ENCODE measurements around the gene DNM3.

Gene DNM3

GRCh38 chr1:171973421-171973820 is 132.1 kb downstream of the DNM3 start:
- no peak for DNase-seq (ENCODE audit: low spot score)

- DNase-seq (ENCODE audit: low spot score): no peak
Measured at GRCh38 chr1:171981303-171981702, 140.0 kb downstream of the DNM3 start.

- DNase-seq (ENCODE audit: low spot score): no peak
Measured at GRCh38 chr1:171983584-171983983, 142.3 kb downstream of the DNM3 start.

- DNase-seq (ENCODE audit: low spot score): no peak
Measured at GRCh38 chr1:171984262-171984661, 143.0 kb downstream of the DNM3 start.

DNA sequence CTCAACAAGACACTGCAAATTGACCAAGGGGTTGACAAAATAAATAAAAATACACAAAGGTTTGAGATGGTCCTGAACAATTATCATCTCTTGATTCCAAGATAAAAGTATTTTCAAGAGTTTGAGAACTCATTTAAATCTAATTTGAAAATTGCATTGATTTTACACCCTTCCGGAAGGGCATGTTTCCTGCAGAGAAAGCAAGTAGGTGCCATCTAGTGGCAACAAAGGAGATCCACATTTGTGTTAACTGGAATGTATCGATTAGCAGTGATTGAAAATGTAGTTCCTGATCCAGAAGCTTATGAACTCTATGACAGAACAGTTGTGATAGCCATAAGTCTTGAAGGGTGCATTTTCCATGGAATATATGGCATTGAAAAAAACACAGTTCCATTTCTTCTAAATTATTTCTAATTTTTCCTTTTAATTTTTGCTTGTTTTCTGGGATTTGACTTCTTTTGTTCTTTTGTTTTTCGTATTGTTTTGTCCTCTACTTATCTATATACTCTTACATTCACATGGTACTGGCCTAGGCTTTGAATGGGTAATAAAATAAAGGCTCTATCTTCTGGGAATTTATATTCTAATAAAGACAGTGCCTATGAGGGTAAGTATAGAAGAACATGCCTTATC is 143.7 kb downstream of the DNM3 start:
- DNase-seq (ENCODE audit: low spot score): peak; percentile 23

DNA sequence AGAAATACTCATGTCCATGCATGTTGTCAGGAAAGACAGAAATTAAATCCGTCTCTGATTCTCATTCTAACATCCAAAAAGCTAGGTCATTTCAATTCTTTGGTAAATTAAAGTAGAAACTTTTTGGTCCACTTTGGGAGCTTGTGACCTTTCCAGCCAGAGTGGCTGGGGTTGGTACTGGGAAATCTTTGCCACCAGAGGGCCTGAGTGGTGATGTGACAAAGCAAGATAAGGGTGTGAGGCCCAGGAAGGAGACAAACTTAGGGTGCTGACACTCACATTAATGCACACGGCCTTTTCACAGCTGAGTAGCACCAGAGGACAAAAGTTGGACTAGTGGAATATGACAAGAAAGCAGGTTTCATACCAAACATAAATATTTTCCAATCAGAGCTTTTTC is 144.3 kb downstream of the DNM3 start:
- DNase-seq (ENCODE audit: low spot score): no peak

GRCh38 chr1:171988243-171988885 is 147.1 kb downstream of the DNM3 start:
- no peak for DNase-seq (ENCODE audit: low spot score)

DNA sequence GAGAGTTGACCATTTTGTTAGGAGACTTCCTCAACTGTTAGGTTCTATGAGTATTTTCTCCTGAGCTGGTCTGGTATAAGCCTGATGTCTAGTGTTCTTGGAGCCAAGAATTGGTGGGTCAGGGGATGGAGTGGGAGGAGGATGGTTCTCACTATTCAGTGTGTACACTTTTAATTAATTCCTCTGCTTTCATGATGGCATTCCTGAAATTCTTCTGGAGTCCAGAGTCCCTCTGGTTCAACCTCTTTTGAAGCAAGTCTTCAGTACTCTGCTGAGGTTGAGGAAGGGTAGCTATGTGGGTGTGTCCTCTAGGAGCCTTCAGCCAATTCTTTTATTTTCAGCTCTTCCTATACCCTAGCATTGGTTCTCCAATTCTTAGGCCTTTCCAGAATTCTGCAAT is 149.1 kb downstream of the DNM3 start:
- DNase-seq (ENCODE audit: low spot score): no peak

DNA sequence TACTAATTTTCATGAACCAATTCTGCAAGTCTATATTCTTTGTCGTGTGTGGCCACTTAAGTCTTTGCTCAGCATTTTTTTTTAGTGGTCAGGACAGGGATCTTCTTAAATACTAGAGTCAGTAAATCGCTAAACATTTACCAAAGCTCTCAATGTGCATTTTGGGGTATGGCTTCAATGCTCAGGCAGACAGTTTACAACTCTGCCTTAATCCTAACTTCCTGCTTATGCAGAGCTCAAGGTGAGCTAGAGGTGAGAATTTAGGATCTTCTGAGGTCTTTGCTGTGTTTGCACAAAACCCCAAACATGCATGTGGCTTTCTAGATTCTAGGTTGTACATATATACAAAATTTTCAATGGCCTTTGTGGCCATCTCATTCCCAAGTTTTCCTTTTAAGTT is 153.0 kb downstream of the DNM3 start:
- DNase-seq (ENCODE audit: low spot score): no peak

- DNase-seq (ENCODE audit: low spot score): no peak
Measured at GRCh38 chr1:171995573-171995972, 154.3 kb downstream of the DNM3 start.

DNA sequence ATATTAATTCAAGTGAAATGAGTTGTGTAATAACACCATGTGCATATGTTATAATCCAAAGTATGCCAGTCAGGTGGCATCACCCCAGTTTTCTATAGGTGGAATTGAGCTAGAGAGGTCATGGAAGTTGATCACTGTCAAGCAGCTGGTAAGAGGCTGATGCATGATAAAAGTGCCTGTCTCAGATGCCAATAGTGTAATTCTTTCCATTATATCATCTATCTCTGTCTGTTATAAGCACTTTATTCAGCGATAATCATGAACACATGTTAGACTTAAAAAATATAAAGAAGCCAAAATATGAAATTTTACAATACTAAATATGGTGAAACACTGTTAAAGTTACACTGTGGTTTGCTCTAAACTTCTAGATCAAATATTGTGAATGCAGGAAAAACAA is 156.6 kb downstream of the DNM3 start:
- no peak for DNase-seq (ENCODE audit: low spot score)

DNA sequence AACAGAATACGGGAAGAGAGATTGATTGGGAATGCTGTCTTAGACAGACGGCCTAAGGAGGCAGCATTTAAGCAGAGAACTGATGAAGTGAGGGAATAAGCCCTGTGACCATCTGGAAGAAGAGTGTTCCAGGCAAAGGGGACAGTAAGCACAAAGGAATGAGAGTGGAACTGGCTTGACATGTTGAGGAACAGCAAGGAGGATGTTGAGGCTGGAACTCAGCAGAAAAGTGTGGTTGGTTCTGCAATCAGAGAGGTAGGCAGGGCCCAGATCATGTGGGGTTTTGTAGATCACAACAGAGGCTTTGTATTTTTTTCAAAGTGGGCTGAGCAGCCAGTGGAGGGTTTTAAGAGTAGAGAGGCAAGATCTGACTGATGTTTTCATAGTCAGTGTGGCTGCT is 157.4 kb downstream of the DNM3 start:
- no peak for DNase-seq (ENCODE audit: low spot score)

DNA sequence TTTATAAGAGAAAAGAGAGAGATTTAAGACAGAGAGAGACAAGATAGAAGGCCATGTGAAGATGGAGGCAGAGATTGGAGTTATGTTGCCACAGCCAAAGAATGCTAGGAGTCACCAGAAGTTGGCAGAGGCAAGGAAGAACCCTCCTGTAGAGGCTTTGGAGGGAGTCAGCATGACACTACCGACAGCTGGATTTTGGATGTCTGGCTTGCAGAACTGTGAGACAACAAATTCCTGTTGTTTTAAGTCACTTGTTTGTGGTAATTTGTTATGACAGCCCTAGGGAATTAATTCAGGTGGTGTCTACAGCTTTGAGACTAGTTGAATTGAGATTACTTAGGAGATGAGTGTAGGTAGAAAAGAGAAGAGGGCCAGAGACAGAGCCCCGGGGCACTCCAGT is 158.5 kb downstream of the DNM3 start:
- no peak for DNase-seq (ENCODE audit: low spot score)

GRCh38 chr1:172001288-172001687 is 160.0 kb downstream of the DNM3 start:
- DNase-seq (ENCODE audit: low spot score): no peak

DNA sequence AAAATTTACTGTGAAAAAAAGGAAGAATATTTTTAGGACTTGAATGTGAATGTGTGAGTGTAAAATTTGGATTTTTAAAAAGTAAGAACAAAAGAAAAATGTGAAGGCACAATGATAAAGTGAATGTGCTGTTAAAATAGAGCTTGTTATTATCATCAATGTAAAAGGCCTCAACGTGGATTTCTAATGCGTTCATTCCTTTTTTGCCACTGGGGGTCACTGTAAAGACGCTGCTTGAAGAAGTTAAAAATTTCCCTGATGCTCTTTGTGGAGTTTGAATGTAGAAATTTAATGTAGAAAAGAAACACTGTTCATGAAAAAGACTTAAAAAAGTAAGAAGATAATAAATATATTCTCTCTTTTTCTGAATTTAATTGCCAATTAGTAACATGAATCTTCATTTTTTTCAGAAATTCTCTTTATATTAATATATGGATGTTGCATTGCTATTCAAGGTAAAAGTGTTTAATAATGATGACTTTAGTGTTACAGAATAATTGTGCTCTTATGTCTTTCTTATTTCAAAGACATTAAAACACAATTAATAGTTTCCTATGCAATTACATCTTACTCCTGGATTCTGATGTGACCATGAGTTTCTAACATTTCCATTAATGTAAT is 161.5 kb downstream of the DNM3 start:
- no peak for DNase-seq (ENCODE audit: low spot score)

GRCh38 chr1:172003766-172004530 is 162.7 kb downstream of the DNM3 start:
- DNase-seq (ENCODE audit: low spot score): no peak

DNA sequence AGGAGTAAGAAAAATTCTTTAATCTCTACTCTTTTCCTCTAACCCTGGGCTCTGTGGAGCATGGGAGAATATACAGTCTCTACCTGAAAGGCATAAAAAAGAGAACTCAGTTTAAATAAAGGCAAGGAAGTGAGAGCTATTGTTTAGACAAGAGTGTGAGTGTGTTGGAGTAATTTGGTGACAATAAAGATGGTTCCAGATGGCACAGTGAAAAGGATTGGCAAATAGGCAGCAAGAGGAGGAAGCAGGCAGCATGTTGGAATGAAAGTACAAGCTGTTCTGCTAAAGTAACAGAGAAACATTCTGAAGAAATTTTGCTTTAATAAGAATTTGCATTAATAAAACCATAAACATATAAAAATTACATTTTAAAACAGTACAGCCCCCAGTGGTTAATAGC is 163.4 kb downstream of the DNM3 start:
- no peak for DNase-seq (ENCODE audit: low spot score)

GRCh38 chr1:172005856-172006255 is 164.6 kb downstream of the DNM3 start:
- DNase-seq (ENCODE audit: low spot score): no peak

DNA sequence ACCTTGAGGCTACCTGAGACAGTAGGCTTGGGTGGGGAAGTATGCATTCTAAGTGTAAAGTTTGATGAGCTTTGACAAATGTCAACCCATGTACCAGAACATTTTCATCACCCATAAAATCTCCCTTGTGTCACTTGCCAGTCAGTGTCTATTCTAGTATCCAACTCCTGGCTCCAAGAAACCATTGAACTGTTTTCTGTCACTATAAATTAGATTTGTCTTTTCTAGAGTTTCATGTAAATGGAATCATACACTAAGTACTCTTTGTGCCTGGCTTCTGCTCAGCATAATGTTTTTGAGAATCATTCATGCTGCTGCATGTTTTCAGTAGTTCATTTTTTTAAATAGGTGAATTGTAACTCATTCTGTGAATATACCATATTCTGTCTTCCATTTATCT is 165.4 kb downstream of the DNM3 start:
- no peak for DNase-seq (ENCODE audit: low spot score)

GRCh38 chr1:172018727-172019311 is 177.5 kb downstream of the DNM3 start:
- no peak for DNase-seq (ENCODE audit: low spot score)

DNA sequence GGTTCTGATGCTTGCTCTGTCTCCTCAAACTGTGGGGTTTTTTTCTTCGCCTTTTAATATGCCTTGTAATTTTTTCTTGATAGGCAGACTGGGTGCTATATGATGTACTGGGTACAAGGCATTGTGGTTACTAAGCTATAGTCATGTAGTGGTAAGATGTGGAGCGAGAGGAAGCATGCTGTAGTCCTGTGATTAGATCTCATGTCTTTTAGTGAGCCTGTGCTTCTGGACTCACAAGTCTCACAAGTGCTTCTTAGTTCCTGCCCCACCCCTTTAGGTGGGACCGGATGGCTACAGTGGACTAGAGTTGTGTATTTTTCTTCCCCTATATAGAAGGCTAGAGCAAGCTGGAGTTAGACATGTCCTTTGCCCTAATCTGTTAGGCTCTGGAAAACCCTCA is 178.7 kb downstream of the DNM3 start:
- no peak for DNase-seq (ENCODE audit: low spot score)

DNA sequence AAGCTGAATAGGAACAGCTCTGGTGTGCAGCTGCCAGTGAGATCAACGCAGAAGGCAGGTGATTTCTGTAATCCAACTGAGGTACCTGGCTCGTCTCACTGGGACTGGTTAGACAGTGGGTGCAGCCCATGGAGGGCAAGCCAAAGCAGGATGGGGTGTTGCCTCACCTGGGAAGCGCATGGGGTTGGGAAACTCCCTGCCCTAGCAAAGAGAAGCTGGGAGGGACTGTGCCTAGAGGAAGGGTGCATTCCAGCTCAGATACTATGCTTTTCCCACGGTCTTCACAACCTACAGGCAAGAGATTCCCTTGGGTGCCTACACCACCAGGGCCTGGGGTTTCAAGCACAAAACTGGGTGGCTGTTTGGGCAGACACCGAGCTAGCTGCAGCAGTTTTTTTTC is 183.2 kb downstream of the DNM3 start:
- DNase-seq (ENCODE audit: low spot score): no peak
